Heart left ventricle (tissue), 13 donors: ENCODE results near the gene LRRC1.

Experiments
- POLR2A ChIP-seq, 2 donors: fragments of 450-650 bp; IDR thresholded peaks; one replicate each; pipeline ENCODE4 v1.6.1; 2017; ENCODE audit warnings: antibody characterized with exemption in 2 of 2, mild to moderate bottlenecking in 2 of 2, moderate library complexity in 2 of 2
- TF ChIP-seq, protein P1 (sequence below), 12 donors: fragments of 200-600 bp; sonication (generic) in 4 of 12; IDR thresholded peaks; one replicate each; pipeline versions ENCODE4 v1.5.0 to v1.8.0; 2018 to 2022; ENCODE audit warnings: antibody characterized with exemption in 12 of 12, mild to moderate bottlenecking in 5 of 12
- donor health status: ischemic (EF 13 %, LVEDD 7.1; RV severe dilation, severe dysfunction).
- donor health status: DM: no; HTN: yes; CAD: no.
- donor health status: DM: no; HTN: no; CAD: no.
- donor health status: ischemic (EF 25% LVEDD 6.9; RV normal size, moderate dysfunction).
- donor health status: ischemic (EF 25% LVEDD 5.7; RV mildly dilated, moderate dysfunction).
- donor health status: ischemic (EF 35%, LVEDD 5.7; RV mildly dilated, moderate dysfunction).
- donor health status: nonischemic (EF 11% LVEDD 7.7; RV severe dilation, severe dysfunction).
- donor health status: DM: yes; HTN: yes; CAD: no.
- donor health status: PGD.
- donor health status: ischemic (EF 29% LVEDD 5.4; RV normal size, mild dysfunction).
- donor health status: nonischemic (EF 23%, LVEDD 6.1; RV moderate dilation, normal function).

DNA sequence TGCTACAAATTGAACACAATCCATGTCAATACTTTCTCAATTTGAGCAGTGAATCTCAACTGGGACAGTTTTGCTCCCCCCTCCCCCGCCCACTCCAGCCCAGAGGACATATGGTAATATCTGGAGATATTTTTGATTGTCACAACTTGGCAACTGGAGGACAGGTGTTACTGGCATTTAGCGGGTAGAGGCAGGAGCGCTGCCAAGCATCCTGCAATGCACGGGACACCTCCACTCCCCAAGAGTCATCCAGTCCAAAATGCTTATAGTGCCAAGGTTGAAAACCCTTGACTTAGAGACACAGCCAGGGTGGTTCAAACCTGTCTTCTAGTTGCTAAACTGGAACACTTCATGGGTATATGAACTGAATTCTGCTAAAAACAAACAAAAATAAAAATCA lies 26.9 kb upstream of the LRRC1 start:
- TF ChIP-seq, protein P1, sequence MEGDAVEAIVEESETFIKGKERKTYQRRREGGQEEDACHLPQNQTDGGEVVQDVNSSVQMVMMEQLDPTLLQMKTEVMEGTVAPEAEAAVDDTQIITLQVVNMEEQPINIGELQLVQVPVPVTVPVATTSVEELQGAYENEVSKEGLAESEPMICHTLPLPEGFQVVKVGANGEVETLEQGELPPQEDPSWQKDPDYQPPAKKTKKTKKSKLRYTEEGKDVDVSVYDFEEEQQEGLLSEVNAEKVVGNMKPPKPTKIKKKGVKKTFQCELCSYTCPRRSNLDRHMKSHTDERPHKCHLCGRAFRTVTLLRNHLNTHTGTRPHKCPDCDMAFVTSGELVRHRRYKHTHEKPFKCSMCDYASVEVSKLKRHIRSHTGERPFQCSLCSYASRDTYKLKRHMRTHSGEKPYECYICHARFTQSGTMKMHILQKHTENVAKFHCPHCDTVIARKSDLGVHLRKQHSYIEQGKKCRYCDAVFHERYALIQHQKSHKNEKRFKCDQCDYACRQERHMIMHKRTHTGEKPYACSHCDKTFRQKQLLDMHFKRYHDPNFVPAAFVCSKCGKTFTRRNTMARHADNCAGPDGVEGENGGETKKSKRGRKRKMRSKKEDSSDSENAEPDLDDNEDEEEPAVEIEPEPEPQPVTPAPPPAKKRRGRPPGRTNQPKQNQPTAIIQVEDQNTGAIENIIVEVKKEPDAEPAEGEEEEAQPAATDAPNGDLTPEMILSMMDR (IDR thresholded peaks at IDR 0.05): no peak
- TF ChIP-seq POLR2A (IDR thresholded peaks at IDR 0.05): no peak
